HepG2 (cell line): ENCODE measurements around the gene CLEC20A. TPM values are rescaled to one million over a fixed set of nuclear protein-coding genes. Genes with fewer than 3 reads are reported as not detected.

Source experiments
- ATAC-seq: fragments of 200-7000 bp; cut with Tn5 transposase; 3 replicates; pipeline ENCODE4 v1.9.1; 2020; ENCODE audit warnings: mild to moderate bottlenecking, moderate library complexity
- BruUV-seq: library from RNA; stranded (reverse); fragments of 400-500 nt; replicated peaks from 2 replicates; lab custom pipeline; 2021; lab: Mats Ljungman, UMichigan
- CTCF ChIA-PET: fragments of 300-600 bp; formaldehyde crosslinking; extraction: SDS; loops from one replicate; lab custom pipeline; 2021; ENCODE audit warnings: low total read pairs, inconsistent platforms, low intra/inter-chr PET ratio; lab: Yijun Ruan, JAX
- POLR2A ChIA-PET: fragments of 350-600 bp; sonication (Branson Sonifier 250); formaldehyde crosslinking; loops from one replicate; lab custom pipeline; 2020; ENCODE audit warnings: antibody characterized with exemption, inconsistent platforms; lab: Yijun Ruan, JAX
- DNase-seq: peaks from one replicate; pipeline ENCODE4 v3.0.0-alpha.2; 2015; ENCODE audit warnings: low spot score
- FAIRE-seq: peaks from 3 replicates; lab custom pipeline; 2011; peaks lifted over from hg19 to GRCh38; lab: Jason Lieb, UNC
- H2AFZ ChIP-seq: one replicate; pipeline ENCODE4 v1.6.1; 2011; ENCODE audit warnings: low read length, inconsistent platforms
- H3K27ac ChIP-seq: fragments of 300-600 bp; 3 replicates; pipeline ENCODE4 v1.8.0; 2011; ENCODE audit warnings: mixed run types, mild to moderate bottlenecking, mixed read lengths, low read length, inconsistent platforms; ENCODE audit not compliant: insufficient read depth; ENCODE audit errors: extremely low read length
- H3K27me3 ChIP-seq, 2 experiments: fragments of 200-600 bp in 1 of 2; 2 replicates in 1 of 2; 3 replicates in 1 of 2; pipeline versions ENCODE4 v1.6.0 to v1.8.0; 2011; ENCODE audit warnings: low read length in 2 of 2, mild to moderate bottlenecking in 2 of 2, moderate library complexity in 2 of 2, inconsistent platforms in 1 of 2; ENCODE audit not compliant: insufficient read depth in 2 of 2, control insufficient read depth in 1 of 2
- H3K36me3 ChIP-seq, 2 experiments: fragments of 200-600 bp in 1 of 2; replicated peaks in 1 of 2; 2 replicates in 1 of 2; 3 replicates in 1 of 2; pipeline versions ENCODE4 v1.5.1 to v1.8.0; 2011; ENCODE audit warnings: low read length in 2 of 2, inconsistent platforms in 1 of 2; ENCODE audit not compliant: insufficient read depth in 2 of 2, control insufficient read depth in 1 of 2
- H3K4me1 ChIP-seq: 2 replicates; pipeline ENCODE4 v1.5.1; 2012; ENCODE audit warnings: low read length, inconsistent platforms; ENCODE audit not compliant: insufficient read depth
- H3K4me2 ChIP-seq: 2 replicates; pipeline ENCODE4 v1.6.0; 2011; ENCODE audit warnings: low read depth, low read length, inconsistent platforms
- H3K4me3 ChIP-seq, 3 experiments: fragments of 200-600 bp in 1 of 3; sonication (generic), shearing (Covaris generic) in 1 of 3; replicated peaks in 1 of 3; 2 replicates each; pipeline ENCODE4 v1.5.1; 2011 to 2016; ENCODE audit warnings: low read length in 3 of 3, inconsistent platforms in 2 of 3, low read depth in 2 of 3, mild to moderate bottlenecking in 2 of 3, control low read depth in 1 of 3, mixed read lengths in 1 of 3; ENCODE audit not compliant: insufficient read depth in 1 of 3
- H3K79me2 ChIP-seq: one replicate; pipeline ENCODE4 v1.6.1; 2011; ENCODE audit warnings: low read length, inconsistent platforms; ENCODE audit not compliant: insufficient read depth
- H3K9ac ChIP-seq: 2 replicates; pipeline ENCODE4 v1.6.0; 2011; ENCODE audit warnings: mild to moderate bottlenecking, low read depth, low read length, inconsistent platforms; ENCODE audit not compliant: insufficient read depth
- H3K9me3 ChIP-seq: 2 replicates; pipeline ENCODE4 v1.5.1; 2012; ENCODE audit warnings: mild to moderate bottlenecking, low read length
- H4K20me1 ChIP-seq: 2 replicates; pipeline ENCODE4 v1.6.0; 2011; ENCODE audit warnings: inconsistent platforms, mild to moderate bottlenecking, low read length, moderate library complexity; ENCODE audit not compliant: insufficient read depth
- AGO1 ChIP-seq: fragments of 200-400 bp; formaldehyde crosslinking; IDR thresholded peaks from 2 replicates; pipeline ENCODE4 v1.6.1; 2017; ENCODE audit warnings: mild to moderate bottlenecking, low read depth, low read length, moderate library complexity; ENCODE audit not compliant: poor library complexity, severe bottlenecking
- CBX5 ChIP-seq: sonication (generic); formaldehyde crosslinking; IDR thresholded peaks from 2 replicates; pipeline ENCODE4 v1.4.0; 2020; ENCODE audit warnings: missing genetic modification reagents, borderline replicate concordance
- SRSF1 ChIP-seq: fragments of 200-400 bp; formaldehyde crosslinking; optimal IDR thresholded peaks from 2 replicates; pipeline ENCODE3; 2017; ENCODE audit warnings: mild to moderate bottlenecking, low read depth, low read length, moderate library complexity
- YEATS4 ChIP-seq: sonication (generic); formaldehyde crosslinking; IDR thresholded peaks from 2 replicates; pipeline ENCODE4 v1.4.0; 2020; ENCODE audit warnings: missing genetic modification reagents, borderline replicate concordance
- ZNF558 ChIP-seq: sonication (generic); formaldehyde crosslinking; IDR thresholded peaks from 2 replicates; pipeline ENCODE4 v1.9.0; 2022; ENCODE audit warnings: mild to moderate bottlenecking, missing genetic modification reagents, borderline replicate concordance
- WGBS: methylation state at CpG from one replicate; pipeline ENCODE4 v1.1.6; 2017; ENCODE audit warnings: low lambda C conversion rate; 5-methylcytosine and 5-hydroxymethylcytosine counted together
- in situ Hi-C: cut with HindIII; loops from 2 replicates; pipeline ENCODE4 v1.10.0; 2017; ENCODE audit warnings: low pct_unique_long_range_greater_than_20kb; ENCODE audit not compliant: extremely low pct_ligation_motif_present
- intact Hi-C: fragments of 100-400 bp; cut with micrococcal nuclease; formaldehyde crosslinking; loops from one replicate; pipeline ENCODE4 v1.10.0; 2022; ENCODE audit not compliant: unreplicated experiment
- polyA plus RNA-seq, 8 experiments: library from polyadenylated mRNA; depleted of rRNA in 3 of 8; stranded (reverse) in 7 of 8; unstranded in 1 of 8; fragments of >200 nt; fragmentation: Illumina TruSeq in 4 of 8; extraction: Trizol in 4 of 8; gene quantifications; 2 replicates each; pipeline versions ENCODE4 v1.2.1 to v1.2.3, GENCODE V29; 2011 to 2016; ENCODE audit warnings: low read depth in 4 of 8, missing spikeins in 1 of 8, mixed read lengths in 1 of 8; ENCODE audit not compliant: insufficient read depth in 1 of 8
- total RNA-seq, 5 experiments: library from RNA; depleted of rRNA; stranded (reverse); fragments of >200 nt; fragmentation: Illumina TruSeq; extraction: Trizol; gene quantifications; 2 replicates each; pipeline ENCODE4 v1.2.3, GENCODE V29; 2016; ENCODE audit warnings: low read depth in 1 of 5
- TF ChIP-seq, protein P1 (sequence below): sonication (generic); formaldehyde crosslinking; conservative IDR thresholded peaks from 2 replicates; pipeline ENCODE4 v1.4.0; 2020; ENCODE audit warnings: mild to moderate bottlenecking, missing genetic modification reagents, moderate library complexity
- TF ChIP-seq, protein P2 (sequence below): sonication (generic); formaldehyde crosslinking; IDR thresholded peaks from 2 replicates; pipeline ENCODE4 v1.4.0; 2020; ENCODE audit warnings: missing genetic modification reagents, borderline replicate concordance

Gene CLEC20A
- total and polyA plus RNA-seq, 2 of the 13 experiments (the other 11 are each of a cell fraction or from before 2014, with no cell fraction given) = not detected

DNA sequence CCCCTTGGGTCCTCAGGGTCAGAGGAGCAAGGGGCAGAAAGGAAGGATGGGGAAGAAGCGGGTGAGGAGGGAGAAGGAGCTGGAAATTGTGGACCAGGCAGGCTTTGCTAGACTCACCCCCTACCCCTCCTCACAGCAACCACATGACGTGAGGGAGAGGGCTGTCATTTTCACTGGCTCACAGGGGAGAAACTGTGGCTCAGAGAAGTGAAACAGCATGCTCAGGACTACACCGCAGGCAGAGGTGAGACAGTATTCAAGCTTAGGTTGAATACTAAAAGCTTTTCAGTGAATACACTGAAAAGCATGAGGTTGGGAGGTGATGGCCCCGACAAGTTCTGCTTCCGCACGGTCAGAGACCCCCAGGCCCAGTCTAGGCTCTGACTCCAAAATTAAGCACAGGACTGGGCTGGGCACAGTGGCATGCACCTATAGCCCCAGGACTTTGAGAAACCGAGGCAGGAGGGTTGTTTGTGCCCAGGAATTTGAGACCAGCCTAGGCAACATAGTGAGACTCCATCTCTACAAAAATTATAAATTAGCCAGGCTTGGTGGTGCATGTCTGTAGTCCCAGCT is 1.2 kb upstream of the CLEC20A start:
- Histone ChIP-seq H3K27me3 (peaks cover 4 to 29% of the 10 kb centered on the region in 2 experiments; a peak in 4 of 5 replicates), H2AFZ (no peak overlapping the region), H3K4me2 (no peak overlapping the region), H3K4me1 (peaks cover 9% of the 10 kb centered on the region; the same call in 1 of the 2 replicates), H4K20me1 (no peaks in the 10 kb centered on the region), H3K4me3 (no peak overlapping the region), H3K36me3 (no peaks in the 10 kb centered on the region), H3K27ac (no peak overlapping the region), H3K9ac (no peak overlapping the region), H3K9me3 (no peaks in the 10 kb centered on the region), H3K79me2 (no peaks in the 10 kb centered on the region)
- no peak for TF ChIP-seq AGO1
- TF ChIP-seq YEATS4 (CRISPR knock-in tag) = no peak
- TF ChIP-seq CBX5 (CRISPR knock-in tag) = no peak
- TF ChIP-seq, protein P1, sequence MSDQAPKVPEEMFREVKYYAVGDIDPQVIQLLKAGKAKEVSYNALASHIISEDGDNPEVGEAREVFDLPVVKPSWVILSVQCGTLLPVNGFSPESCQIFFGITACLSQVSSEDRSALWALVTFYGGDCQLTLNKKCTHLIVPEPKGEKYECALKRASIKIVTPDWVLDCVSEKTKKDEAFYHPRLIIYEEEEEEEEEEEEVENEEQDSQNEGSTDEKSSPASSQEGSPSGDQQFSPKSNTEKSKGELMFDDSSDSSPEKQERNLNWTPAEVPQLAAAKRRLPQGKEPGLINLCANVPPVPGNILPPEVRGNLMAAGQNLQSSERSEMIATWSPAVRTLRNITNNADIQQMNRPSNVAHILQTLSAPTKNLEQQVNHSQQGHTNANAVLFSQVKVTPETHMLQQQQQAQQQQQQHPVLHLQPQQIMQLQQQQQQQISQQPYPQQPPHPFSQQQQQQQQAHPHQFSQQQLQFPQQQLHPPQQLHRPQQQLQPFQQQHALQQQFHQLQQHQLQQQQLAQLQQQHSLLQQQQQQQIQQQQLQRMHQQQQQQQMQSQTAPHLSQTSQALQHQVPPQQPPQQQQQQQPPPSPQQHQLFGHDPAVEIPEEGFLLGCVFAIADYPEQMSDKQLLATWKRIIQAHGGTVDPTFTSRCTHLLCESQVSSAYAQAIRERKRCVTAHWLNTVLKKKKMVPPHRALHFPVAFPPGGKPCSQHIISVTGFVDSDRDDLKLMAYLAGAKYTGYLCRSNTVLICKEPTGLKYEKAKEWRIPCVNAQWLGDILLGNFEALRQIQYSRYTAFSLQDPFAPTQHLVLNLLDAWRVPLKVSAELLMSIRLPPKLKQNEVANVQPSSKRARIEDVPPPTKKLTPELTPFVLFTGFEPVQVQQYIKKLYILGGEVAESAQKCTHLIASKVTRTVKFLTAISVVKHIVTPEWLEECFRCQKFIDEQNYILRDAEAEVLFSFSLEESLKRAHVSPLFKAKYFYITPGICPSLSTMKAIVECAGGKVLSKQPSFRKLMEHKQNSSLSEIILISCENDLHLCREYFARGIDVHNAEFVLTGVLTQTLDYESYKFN (CRISPR knock-in tag) = no peak
- TF ChIP-seq SRSF1 = no peak
- TF ChIP-seq ZNF558 (CRISPR knock-in tag) = no peak
- TF ChIP-seq, protein P2, sequence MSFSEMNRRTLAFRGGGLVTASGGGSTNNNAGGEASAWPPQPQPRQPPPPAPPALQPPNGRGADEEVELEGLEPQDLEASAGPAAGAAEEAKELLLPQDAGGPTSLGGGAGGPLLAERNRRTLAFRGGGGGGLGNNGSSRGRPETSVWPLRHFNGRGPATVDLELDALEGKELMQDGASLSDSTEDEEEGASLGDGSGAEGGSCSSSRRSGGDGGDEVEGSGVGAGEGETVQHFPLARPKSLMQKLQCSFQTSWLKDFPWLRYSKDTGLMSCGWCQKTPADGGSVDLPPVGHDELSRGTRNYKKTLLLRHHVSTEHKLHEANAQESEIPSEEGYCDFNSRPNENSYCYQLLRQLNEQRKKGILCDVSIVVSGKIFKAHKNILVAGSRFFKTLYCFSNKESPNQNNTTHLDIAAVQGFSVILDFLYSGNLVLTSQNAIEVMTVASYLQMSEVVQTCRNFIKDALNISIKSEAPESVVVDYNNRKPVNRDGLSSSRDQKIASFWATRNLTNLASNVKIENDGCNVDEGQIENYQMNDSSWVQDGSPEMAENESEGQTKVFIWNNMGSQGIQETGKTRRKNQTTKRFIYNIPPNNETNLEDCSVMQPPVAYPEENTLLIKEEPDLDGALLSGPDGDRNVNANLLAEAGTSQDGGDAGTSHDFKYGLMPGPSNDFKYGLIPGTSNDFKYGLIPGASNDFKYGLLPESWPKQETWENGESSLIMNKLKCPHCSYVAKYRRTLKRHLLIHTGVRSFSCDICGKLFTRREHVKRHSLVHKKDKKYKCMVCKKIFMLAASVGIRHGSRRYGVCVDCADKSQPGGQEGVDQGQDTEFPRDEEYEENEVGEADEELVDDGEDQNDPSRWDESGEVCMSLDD (CRISPR knock-in tag) = no peak
- ChIA-PET CTCF (no interaction called here), POLR2A (no interaction called here)
- intact Hi-C loops = no loop called here
- in situ Hi-C loops = no loop called here
- BruUV-seq = no TSS peak
- DNase-seq (no peak), ATAC-seq (no peak), FAIRE-seq (no peak)
- WGBS = 53% methylated on average over 7 of the region's 7 CpGs
